NCI-H2227 treated with DMSO at 0.1 percent for 48 hours (cell line): ENCODE data around the gene PITPNB.
A peak's percentile ranks its signal among the peaks of the same experiment; 100 is the strongest.

Source experiments
- DNase-seq: peaks from one replicate; lab custom pipeline; 2025; lab: John Stamatoyannopoulos, UW

Gene PITPNB

GRCh38 chr22:27919222-27919941 is at the start of gene PITPNB:
TSS of gene PITPNB (minus strand) at chr22:27919256. CDS start at chr22:27919191, 65 bp downstream.
- DNase-seq, result peak; percentile 92

- no peak for DNase-seq
These were observed 47.4 kb upstream of the PITPNB start for GRCh38 chr22:27966168-27967064.

GRCh38 chr22:27962268-27963044 is 43.4 kb upstream of the PITPNB start:
- no peak for DNase-seq

GRCh38 chr22:27961680-27962079 is 42.6 kb upstream of the PITPNB start:
- no peak for DNase-seq

GRCh38 chr22:27961182-27961581 is 42.1 kb upstream of the PITPNB start:
- DNase-seq, result no peak

- no peak for DNase-seq
These were observed 40.5 kb upstream of the PITPNB start for GRCh38 chr22:27959335-27960090.

- DNase-seq, result no peak
These were observed 33.7 kb upstream of the PITPNB start for GRCh38 chr22:27952779-27953178.

GRCh38 chr22:27952091-27952490 is 33.0 kb upstream of the PITPNB start:
- no peak for DNase-seq

- no peak for DNase-seq
These were observed 30.4 kb upstream of the PITPNB start for GRCh38 chr22:27949421-27949820.

- DNase-seq, result no peak
These were observed 29.5 kb upstream of the PITPNB start for GRCh38 chr22:27948569-27948968.

GRCh38 chr22:27947448-27947847 is 28.4 kb upstream of the PITPNB start:
- no peak for DNase-seq

GRCh38 chr22:27941143-27941542 is 22.1 kb upstream of the PITPNB start:
- DNase-seq, result no peak

GRCh38 chr22:27937453-27937852 is 18.4 kb upstream of the PITPNB start:
- DNase-seq, result no peak

- no peak for DNase-seq
These were observed 16.8 kb upstream of the PITPNB start for GRCh38 chr22:27935897-27936296.

GRCh38 chr22:27934069-27934468 is 15.0 kb upstream of the PITPNB start:
- no peak for DNase-seq

- DNase-seq, result no peak
These were observed 14.3 kb upstream of the PITPNB start for GRCh38 chr22:27933186-27933983.

- DNase-seq, result no peak
These were observed 11.4 kb upstream of the PITPNB start for GRCh38 chr22:27930331-27931060.

- DNase-seq, result no peak
These were observed 8.6 kb upstream of the PITPNB start for GRCh38 chr22:27927608-27928007.

GRCh38 chr22:27925331-27925730 is 6.3 kb upstream of the PITPNB start:
- DNase-seq, result no peak
